Stimulated activated CD4-positive, alpha-beta T cell treated with anti-CD3 and anti-CD28 coated beads, Interleukin-15, amount 100 ng/mL, for 48 hours (primary cell): Measurements from ENCODE around the gene CUX1.

ENCODE experiments used
- DNase-seq, 2 donors: peaks; one replicate each; pipeline ENCODE4 v3.0.0-alpha.2; 2020; ENCODE audit warnings: low read depth in 2 of 2

CUX1 gene

DNA sequence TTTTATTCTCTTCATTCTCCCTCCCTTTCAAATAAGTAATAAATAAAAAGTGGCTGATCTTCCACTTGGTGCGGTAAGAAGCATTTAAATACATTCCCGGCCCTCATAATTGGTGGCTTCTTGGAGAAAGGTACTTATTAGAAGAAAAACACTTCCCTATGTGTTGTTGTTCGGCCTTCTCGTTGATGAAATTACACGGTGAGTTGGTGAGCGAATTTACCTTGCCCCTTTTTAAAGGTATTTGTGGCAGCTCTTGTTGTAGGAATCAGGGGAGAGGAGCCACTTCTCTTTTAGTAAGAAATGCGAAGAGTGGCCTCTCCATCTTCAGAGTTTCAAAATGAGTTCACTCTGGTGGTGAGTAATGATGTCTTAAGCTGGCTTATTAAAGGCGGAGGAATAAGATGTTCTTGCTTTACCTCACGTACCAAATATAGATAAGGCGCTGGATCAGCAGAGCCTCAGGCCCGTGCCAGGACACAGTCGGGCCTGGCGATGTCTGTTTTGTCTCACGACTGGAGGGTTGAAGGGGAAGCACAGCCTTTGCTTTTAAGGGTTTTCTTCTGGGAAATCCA, 135.9 kb downstream of the CUX1 start:
- DNase-seq, result no peak

GRCh38 chr7:101954499-101954898, 137.1 kb downstream of the CUX1 start:
- no peak for DNase-seq

DNA sequence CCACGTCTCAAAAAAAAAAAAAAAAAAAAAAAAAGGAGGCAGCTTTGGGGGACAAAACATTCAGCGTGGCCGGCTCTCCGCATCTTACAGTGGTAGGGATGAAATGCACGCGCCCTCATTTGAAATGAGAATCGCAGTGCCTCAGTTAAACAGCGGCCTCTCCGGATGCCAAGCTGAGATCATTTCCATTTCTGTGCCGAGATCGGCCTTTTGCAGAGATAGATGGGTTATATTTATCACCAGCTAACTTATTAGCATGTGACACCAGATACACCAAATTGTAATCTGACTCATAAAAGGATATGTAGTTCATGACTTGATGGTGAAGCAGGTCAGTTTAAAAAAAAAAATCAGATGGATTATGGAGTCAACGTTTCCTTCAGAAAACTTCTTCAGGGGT, 138.7 kb downstream of the CUX1 start:
- no peak for DNase-seq

DNA sequence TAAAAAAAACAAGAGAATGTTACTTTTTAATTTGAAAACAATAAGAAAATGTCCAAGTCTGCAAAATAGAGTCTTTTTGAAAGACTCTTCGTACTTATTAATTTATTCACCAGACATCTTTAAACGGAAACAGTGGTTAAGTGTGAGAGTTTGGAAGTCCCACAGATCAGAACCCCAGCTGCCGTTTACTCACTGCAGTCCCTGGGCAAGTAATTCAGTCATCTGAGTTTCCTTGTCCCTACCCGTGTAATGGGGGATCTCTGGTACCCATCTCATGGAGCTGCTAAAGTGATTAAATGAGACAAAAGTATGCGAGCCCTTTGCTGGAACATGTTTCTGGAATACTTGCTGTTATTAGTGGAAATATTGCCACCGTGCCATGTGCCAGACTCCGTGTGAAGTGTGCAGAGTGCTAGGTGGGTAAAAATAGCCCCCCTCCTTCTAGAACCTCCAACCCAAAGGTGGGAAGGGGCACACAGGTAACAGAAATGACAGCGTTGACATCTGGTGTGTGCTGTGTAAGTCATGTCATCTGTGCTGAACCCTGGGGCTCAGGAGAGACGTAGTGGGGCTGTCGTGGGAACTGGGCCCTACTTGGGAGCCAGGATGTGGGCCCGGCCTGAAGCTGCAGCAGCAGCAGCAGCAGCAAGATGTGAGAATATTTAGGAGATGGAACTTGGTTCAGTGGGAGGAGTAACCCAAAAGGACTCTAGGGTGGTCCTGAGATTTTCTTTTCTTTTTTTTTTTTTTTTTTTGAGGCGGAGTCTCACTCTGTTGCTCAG, 140.5 kb downstream of the CUX1 start:
- DNase-seq, result no peak

DNA sequence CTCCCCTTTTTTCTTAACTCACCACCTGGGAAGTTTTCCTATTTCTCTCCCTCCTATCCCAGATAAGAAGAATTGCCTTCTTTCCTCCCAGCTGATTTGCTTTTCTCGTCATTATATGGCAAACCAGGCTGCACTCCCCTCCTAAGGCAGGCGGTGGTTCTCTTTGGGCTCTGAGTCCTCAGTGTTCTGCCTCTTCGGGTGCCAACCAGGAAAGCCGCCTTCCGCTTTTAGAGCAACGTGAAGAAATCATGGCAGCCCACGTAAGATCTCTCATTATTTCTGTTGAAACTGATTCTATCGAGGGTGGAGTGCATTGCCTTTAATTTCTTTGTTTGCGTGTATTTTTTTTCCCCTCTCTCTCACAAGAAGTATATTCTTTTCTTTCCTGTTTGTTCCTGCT, 141.9 kb downstream of the CUX1 start:
- DNase-seq, result no peak

DNA sequence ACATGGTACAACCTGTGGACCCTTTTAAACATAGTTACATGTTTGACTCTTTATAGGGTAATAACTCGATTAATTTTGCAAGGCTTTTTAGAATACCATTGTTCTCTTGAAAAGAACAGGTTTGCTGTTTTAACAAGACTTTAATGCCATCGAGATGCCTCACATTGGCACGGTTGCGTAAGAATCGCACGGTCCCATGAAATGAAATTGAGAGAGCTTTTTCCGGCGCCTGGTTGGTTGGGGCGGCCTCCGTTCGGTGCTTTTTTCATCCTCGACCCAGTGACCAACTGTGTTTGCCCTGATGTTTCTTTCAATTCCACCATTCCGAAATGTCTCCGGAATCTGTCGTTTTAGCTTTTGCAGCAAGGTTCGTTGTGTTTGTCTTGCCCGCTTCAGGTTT, 142.4 kb downstream of the CUX1 start:
- DNase-seq, result no peak

DNA sequence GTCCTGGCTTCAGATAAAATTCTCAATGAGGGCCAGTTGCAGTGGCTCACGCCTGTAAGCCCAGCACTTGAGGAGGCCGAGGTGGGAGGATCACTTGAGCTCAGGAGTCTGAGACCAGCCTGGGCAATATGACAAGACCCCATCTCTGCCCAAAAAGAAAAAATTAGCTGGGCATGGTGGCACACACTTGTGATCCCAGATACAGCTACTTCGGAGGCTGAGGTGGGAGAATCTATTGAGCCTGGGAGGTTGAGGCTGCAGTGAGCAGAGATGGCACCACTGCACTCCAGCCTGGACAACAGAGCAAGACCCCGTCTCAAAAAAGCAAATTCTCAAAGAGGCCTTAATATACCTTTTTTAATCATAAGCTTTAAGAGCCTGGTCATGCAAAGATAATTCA, 142.9 kb downstream of the CUX1 start:
- DNase-seq, result no peak

DNA sequence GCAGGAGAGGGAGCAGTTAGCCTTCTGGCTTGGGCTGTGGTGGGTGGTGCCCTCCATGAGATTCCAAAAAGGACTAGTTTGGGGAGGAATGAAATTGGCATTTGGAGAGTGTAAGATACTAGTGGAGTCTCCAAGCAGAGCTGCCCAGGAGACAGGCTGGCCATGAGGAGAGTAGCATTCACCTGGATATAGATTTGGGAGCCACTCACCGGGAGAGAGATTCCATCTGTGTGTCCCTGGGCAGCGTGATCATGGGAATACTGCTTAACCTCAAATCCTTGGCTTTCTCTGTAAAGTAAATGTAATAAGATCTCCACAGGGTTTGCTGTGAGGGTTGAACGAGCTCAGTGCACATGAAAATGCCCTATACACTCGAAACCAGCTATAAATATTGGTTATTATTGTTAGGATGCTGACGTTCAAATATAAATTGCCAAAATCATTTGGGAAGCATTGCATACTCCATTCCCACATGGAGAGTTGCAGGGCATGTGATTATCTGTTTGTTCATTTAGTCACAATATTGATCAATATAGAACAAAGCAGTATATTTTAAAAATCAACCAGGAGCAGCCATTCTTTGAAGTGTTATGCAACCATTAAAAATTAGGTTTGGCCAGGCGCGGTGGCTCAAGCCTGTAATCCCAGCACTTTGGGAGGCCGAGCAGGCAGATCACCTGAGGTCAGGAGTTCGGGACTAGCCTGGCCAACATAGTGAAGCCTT, 143.7 kb downstream of the CUX1 start:
- DNase-seq, result no peak

- DNase-seq, result no peak
Observed at GRCh38 chr7:101961811-101962210, 144.4 kb downstream of the CUX1 start.

- DNase-seq, result no peak
Observed at GRCh38 chr7:101963693-101964092, 146.3 kb downstream of the CUX1 start.

GRCh38 chr7:101964680-101965452, 147.4 kb downstream of the CUX1 start:
- no peak for DNase-seq

GRCh38 chr7:101968720-101969466, 151.5 kb downstream of the CUX1 start:
- DNase-seq, result no peak

DNA sequence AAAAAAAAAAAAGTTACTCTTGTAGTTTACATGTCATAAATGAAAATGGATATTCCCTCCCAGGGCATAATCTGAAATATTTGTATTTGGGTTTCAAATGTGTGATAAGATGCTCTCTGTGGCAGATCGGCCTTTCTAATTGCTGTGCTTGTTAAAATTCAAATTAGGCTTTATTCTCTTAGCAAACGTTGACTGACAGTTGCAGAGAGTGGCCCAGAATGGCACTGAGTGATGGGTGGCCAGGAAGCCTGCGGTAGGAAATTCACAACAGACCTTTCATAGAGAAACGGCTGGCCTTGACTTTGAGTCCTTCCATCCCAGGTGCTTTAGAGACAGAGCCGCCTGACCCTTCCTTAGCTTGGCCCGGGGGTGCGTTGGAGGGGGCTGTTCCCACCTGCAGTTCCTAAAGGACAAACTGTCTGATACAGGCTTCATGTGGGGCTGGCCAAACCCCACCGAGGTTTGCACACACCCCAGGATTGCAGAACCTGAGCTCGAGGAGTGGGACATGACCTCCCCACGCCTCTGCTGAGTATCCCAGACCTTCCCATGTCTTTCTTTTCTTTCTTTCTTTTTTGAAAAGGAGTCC, 152.7 kb downstream of the CUX1 start:
- no peak for DNase-seq

DNA sequence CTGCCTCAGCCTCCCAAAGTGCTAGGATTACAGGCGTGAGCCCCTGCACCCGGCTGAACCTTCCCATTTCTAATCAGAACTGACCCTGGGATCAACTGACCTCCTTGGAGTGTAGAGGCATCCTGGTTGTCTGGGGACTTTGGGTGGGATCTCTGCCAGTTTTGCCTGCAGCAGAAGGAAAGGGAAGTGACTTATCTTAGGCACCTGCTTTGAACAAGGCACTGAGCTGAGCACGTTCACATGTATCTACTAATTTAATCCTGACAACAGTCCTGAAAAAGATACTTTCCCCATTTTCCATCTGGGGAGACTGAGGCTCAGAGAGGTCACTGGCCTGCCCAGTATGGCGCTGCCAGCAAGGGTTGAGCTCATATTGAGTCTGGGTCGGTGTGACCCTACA, 153.4 kb downstream of the CUX1 start:
- no peak for DNase-seq

DNA sequence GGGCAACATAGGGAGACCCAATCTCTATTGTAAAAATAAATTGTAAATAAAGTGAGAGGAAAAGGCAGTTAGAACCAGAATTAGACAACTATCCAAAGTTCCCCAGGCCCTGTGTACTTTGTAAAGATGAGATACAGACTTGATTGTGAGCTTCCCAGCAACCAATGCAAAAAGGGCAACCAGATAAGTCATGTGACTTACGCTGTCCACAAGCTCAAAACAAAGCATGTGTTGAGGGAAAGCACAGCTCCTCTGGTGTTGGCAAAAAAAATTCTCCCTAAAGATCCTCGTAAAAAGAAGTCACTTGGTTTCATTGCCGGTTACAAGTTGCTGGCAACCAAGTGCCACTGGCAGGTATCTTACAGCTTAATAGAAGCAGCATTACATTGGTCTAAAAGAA, 154.0 kb downstream of the CUX1 start:
- no peak for DNase-seq

GRCh38 chr7:101972627-101973026, 155.2 kb downstream of the CUX1 start:
- no peak for DNase-seq

- no peak for DNase-seq
Observed at GRCh38 chr7:101973130-101973529, 155.7 kb downstream of the CUX1 start.

GRCh38 chr7:101974393-101974792, 157.0 kb downstream of the CUX1 start:
- no peak for DNase-seq

DNA sequence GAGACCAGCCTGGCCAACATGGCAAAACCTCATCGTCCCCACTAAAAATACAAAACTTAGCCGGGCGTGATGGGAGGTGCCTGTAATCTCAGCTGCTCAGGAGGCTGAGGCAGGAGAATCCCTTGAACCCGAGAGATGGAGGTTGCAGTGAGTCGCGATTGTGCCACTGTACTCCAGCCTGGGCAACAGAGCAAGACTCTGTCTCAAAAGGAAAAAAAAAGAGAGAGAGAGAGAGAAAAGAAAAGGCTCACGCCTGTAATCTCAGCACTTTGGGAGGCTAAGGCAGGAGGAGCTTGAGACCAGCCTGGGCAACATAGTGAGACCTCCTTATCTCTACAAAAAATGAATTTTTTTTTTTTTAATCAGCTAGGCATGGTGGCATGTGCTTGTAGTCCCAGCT, 157.6 kb downstream of the CUX1 start:
- no peak for DNase-seq

DNA sequence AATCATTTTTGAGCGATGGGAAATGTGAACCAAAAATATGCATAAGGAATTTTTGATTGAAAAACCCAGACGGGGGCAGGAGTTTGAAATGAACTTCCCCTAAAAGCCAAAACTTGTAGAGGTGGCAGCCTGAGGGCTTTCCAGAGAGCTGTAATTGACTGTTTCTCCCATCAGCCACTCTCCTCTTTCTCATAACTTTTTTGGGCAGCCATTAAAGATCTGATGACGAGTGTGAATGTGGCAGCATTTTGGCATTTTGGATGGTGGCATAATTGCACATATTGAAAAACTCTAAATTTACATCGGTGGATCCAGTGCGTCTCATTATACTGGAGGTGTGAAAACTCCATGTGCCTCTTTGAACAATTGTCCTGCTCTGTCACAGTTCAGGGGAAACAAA, 159.0 kb downstream of the CUX1 start:
- DNase-seq, result no peak

- DNase-seq, result no peak
Observed at GRCh38 chr7:101977249-101977648, 159.8 kb downstream of the CUX1 start.
